Measurements from ENCODE around the gene PKNOX1. TPM values are rescaled to one million over a fixed set of nuclear protein-coding genes. Genes with fewer than 3 reads are reported as not detected.
A peak's percentile ranks its signal among the peaks of the same experiment; 100 is the strongest.
"Not testable (repeated sequence)": the region's sequence is repeated elsewhere in the genome, so short reads cannot be mapped to it uniquely, and the experiment has no call there.

Gene PKNOX1
- total RNA-seq, 1 donor from 2014 or later = 14.9 TPM

GRCh38 chr21:42993051-42993712 lies 18.8 kb downstream of the PKNOX1 start:
- intact Hi-C loops (cut with DNase I) = no loop called here
- peak; percentile 63 for DNase-seq
- Histone ChIP-seq H3K9me3 (no peaks in the 10 kb centered on the region), H3K27ac (peak overlapping the region; percentile 55), H3K36me3 (no peaks in the 10 kb centered on the region), H3K4me1 (peaks cover 4% of the 10 kb centered on the region), H3K4me3 (no peak overlapping the region), H3K27me3 (no peaks in the 10 kb centered on the region)
- ATAC-seq = no peak
- TF ChIP-seq, protein P1, sequence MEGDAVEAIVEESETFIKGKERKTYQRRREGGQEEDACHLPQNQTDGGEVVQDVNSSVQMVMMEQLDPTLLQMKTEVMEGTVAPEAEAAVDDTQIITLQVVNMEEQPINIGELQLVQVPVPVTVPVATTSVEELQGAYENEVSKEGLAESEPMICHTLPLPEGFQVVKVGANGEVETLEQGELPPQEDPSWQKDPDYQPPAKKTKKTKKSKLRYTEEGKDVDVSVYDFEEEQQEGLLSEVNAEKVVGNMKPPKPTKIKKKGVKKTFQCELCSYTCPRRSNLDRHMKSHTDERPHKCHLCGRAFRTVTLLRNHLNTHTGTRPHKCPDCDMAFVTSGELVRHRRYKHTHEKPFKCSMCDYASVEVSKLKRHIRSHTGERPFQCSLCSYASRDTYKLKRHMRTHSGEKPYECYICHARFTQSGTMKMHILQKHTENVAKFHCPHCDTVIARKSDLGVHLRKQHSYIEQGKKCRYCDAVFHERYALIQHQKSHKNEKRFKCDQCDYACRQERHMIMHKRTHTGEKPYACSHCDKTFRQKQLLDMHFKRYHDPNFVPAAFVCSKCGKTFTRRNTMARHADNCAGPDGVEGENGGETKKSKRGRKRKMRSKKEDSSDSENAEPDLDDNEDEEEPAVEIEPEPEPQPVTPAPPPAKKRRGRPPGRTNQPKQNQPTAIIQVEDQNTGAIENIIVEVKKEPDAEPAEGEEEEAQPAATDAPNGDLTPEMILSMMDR (IDR thresholded peaks at IDR 0.05) = no peak

GRCh38 chr21:42997053-42997452 lies 22.7 kb downstream of the PKNOX1 start:
- Histone ChIP-seq H3K27ac (no peak overlapping the region), H3K9me3 (peaks cover 5% of the 10 kb centered on the region), H3K4me1 (peaks cover 8% of the 10 kb centered on the region), H3K27me3 (no peaks in the 10 kb centered on the region), H3K36me3 (no peaks in the 10 kb centered on the region), H3K4me3 (no peak overlapping the region)
- ATAC-seq = peak; percentile 69
- TF ChIP-seq, protein P1 (IDR thresholded peaks at IDR 0.05) = no peak
- intact Hi-C loops (cut with DNase I) = no loop called here
- peak; percentile 60 for DNase-seq

DNA sequence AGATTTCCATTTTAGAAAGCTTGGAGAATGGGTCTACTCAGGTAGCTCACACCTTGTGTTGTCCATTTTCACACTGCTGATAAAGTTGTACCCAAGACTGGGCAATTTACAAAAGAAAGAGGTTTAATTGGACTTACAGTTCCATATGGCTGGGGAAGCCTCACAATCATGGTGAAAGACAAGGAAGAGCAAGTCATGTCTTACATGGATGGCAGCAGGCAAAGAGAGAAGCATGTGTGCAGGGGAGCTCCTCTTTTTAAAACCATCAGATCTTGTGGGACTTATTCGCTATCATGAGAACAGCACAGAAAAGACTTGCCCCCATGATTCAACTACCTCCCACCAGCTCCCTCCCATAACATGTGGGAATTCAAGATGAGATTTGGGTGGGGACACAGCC lies 23.6 kb downstream of the PKNOX1 start:
- H3K27ac ChIP-seq; intact Hi-C loops (cut with DNase I); H3K4me1 ChIP-seq; DNase-seq; H3K4me3 ChIP-seq; H3K36me3 ChIP-seq; H3K9me3 ChIP-seq; ATAC-seq; H3K27me3 ChIP-seq: not testable (repeated sequence)

GRCh38 chr21:42999152-42999551 lies 24.8 kb downstream of the PKNOX1 start:
- H3K27me3 ChIP-seq; H3K27ac ChIP-seq; ATAC-seq; intact Hi-C loops (cut with DNase I); H3K4me1 ChIP-seq; H3K9me3 ChIP-seq; H3K36me3 ChIP-seq; H3K4me3 ChIP-seq: not testable (repeated sequence)
- DNase-seq = peak; percentile 26

GRCh38 chr21:43000041-43000440 lies 25.7 kb downstream of the PKNOX1 start:
- H3K9me3 ChIP-seq; H3K36me3 ChIP-seq; H3K4me1 ChIP-seq; DNase-seq; H3K4me3 ChIP-seq; intact Hi-C loops (cut with DNase I); ATAC-seq; H3K27ac ChIP-seq; H3K27me3 ChIP-seq: not testable (repeated sequence)

- no peaks in the 10 kb centered on the region for H3K27me3 ChIP-seq
- peaks cover 5% of the 10 kb centered on the region for H3K9me3 ChIP-seq
- DNase-seq = peak; percentile 40
- H3K27ac ChIP-seq = no peak overlapping the region
- ATAC-seq = no peak
- peaks cover 8% of the 10 kb centered on the region for H3K4me1 ChIP-seq
- TF ChIP-seq, protein P1 (IDR thresholded peaks at IDR 0.05) = no peak
- peaks cover 17% of the 10 kb centered on the region for H3K36me3 ChIP-seq
- H3K4me3 ChIP-seq = no peak overlapping the region
- intact Hi-C loops (cut with DNase I) = no loop called here
These were observed 27.0 kb downstream of the PKNOX1 start for GRCh38 chr21:43001316-43001715.

- Histone ChIP-seq H3K4me3 (no peak overlapping the region), H3K27me3 (no peaks in the 10 kb centered on the region), H3K4me1 (peaks cover 4% of the 10 kb centered on the region), H3K9me3 (peaks cover 2% of the 10 kb centered on the region), H3K36me3 (peaks cover 43% of the 10 kb centered on the region), H3K27ac (no peak overlapping the region)
- TF ChIP-seq, protein P1 (IDR thresholded peaks at IDR 0.05) = no peak
- no peak for ATAC-seq
- intact Hi-C loops (cut with DNase I) = no loop called here
- no peak for DNase-seq
These were observed 30.6 kb downstream of the PKNOX1 start for GRCh38 chr21:43004926-43005325.
